HepG2 (cell line): ENCODE results near the gene NANOS1. TPM values are rescaled to one million over a fixed set of nuclear protein-coding genes. Genes with fewer than 3 reads are reported as not detected.

Experiments
- ADNP ChIP-seq: sonication (generic); formaldehyde crosslinking; IDR thresholded peaks from 2 replicates; pipeline ENCODE4 v1.4.0; 2020; ENCODE audit warnings: missing genetic modification reagents
- ERF ChIP-seq: IDR thresholded peaks from 2 replicates; pipeline ENCODE4 v1.6.1; 2018; ENCODE audit warnings: missing biosample characterization, missing genetic modification reagents
- ETV5 ChIP-seq: IDR thresholded peaks from 2 replicates; pipeline ENCODE4 v1.6.1; 2018; ENCODE audit warnings: missing biosample characterization, missing genetic modification reagents, inconsistent platforms, borderline replicate concordance
- KAT7 ChIP-seq: IDR thresholded peaks from 2 replicates; pipeline ENCODE4 v1.6.1; 2018; ENCODE audit warnings: borderline replicate concordance, missing compliant biosample characterization
- KLF12 ChIP-seq: sonication (generic); formaldehyde crosslinking; IDR thresholded peaks from 2 replicates; pipeline ENCODE4 v1.4.0; 2020; ENCODE audit warnings: missing genetic modification reagents, borderline replicate concordance
- KMT2B ChIP-seq: IDR thresholded peaks from 2 replicates; pipeline ENCODE4 v1.6.1; 2016; ENCODE audit warnings: missing genetic modification reagents, missing compliant biosample characterization
- MAFK ChIP-seq, 2 experiments: IDR thresholded peaks in 1 of 2; conservative IDR thresholded peaks in 1 of 2; 2 replicates each; pipeline ENCODE4 v1.6.1; 2011; ENCODE audit warnings: improper control_type of control experiment in 2 of 2, low read length in 2 of 2
- NFIC ChIP-seq: IDR thresholded peaks from 2 replicates; pipeline ENCODE4 v1.6.1; 2012; ENCODE audit warnings: mild to moderate bottlenecking, low read length, inconsistent platforms
- NFYC ChIP-seq: IDR thresholded peaks from 2 replicates; pipeline ENCODE4 v1.6.1; 2016; ENCODE audit warnings: missing genetic modification reagents, missing compliant biosample characterization
- NR1H2 ChIP-seq: sonication (generic); formaldehyde crosslinking; IDR thresholded peaks from 2 replicates; pipeline ENCODE4 v1.8.1; 2022; ENCODE audit warnings: low read depth, missing genetic modification reagents, borderline replicate concordance
- POLR2G ChIP-seq: fragments of 200-400 bp; formaldehyde crosslinking; IDR thresholded peaks from 2 replicates; pipeline ENCODE4 v1.6.1; 2018; ENCODE audit warnings: mild to moderate bottlenecking, low read depth, low read length, moderate library complexity
- RFXANK ChIP-seq: IDR thresholded peaks from 2 replicates; pipeline ENCODE4 v1.6.1; 2016
- SSRP1 ChIP-seq: IDR thresholded peaks from 2 replicates; pipeline ENCODE4 v1.6.1; 2016; ENCODE audit warnings: control low read depth
- ZHX1 ChIP-seq: sonication (generic); formaldehyde crosslinking; IDR thresholded peaks from 2 replicates; pipeline ENCODE4 v1.8.1; 2022; ENCODE audit warnings: low read depth, mild to moderate bottlenecking, missing genetic modification reagents
- ZNF296 ChIP-seq: sonication (generic); formaldehyde crosslinking; conservative IDR thresholded peaks from 2 replicates; pipeline ENCODE4 v1.5.0; 2020; ENCODE audit warnings: mild to moderate bottlenecking, missing genetic modification reagents
- ZNF556 ChIP-seq: sonication (generic); formaldehyde crosslinking; IDR thresholded peaks from 2 replicates; pipeline ENCODE4 v1.4.0; 2020; ENCODE audit warnings: mild to moderate bottlenecking, missing genetic modification reagents, borderline replicate concordance
- ZNF570 ChIP-seq: sonication (generic); formaldehyde crosslinking; IDR thresholded peaks from 2 replicates; pipeline ENCODE4 v1.4.0; 2020; ENCODE audit warnings: mild to moderate bottlenecking, missing genetic modification reagents, borderline replicate concordance
- ZNF790 ChIP-seq: sonication (generic); formaldehyde crosslinking; IDR thresholded peaks from 2 replicates; pipeline ENCODE4 v1.8.0; 2022; ENCODE audit warnings: missing genetic modification reagents, mild to moderate bottlenecking, borderline replicate concordance
- ZNF879 ChIP-seq: sonication (generic); formaldehyde crosslinking; IDR thresholded peaks from 2 replicates; pipeline ENCODE4 v1.8.1; 2023; ENCODE audit warnings: missing genetic modification reagents
- polyA plus RNA-seq, 8 experiments: library from polyadenylated mRNA; depleted of rRNA in 3 of 8; stranded (reverse) in 7 of 8; unstranded in 1 of 8; fragments of >200 nt; fragmentation: Illumina TruSeq in 4 of 8; extraction: Trizol in 4 of 8; gene quantifications; 2 replicates each; pipeline versions ENCODE4 v1.2.1 to v1.2.3, GENCODE V29; 2011 to 2016; ENCODE audit warnings: low read depth in 4 of 8, missing spikeins in 1 of 8, mixed read lengths in 1 of 8; ENCODE audit not compliant: insufficient read depth in 1 of 8
- total RNA-seq, 5 experiments: library from RNA; depleted of rRNA; stranded (reverse); fragments of >200 nt; fragmentation: Illumina TruSeq; extraction: Trizol; gene quantifications; 2 replicates each; pipeline ENCODE4 v1.2.3, GENCODE V29; 2016; ENCODE audit warnings: low read depth in 1 of 5
- TF ChIP-seq, protein P1 (sequence below): sonication (generic); formaldehyde crosslinking; IDR thresholded peaks from 2 replicates; pipeline ENCODE4 v1.4.0; 2020; ENCODE audit warnings: missing genetic modification reagents
- TF ChIP-seq, protein P2 (sequence below): fragments of 450-650 bp; IDR thresholded peaks from 2 replicates; pipeline ENCODE4 v1.6.1; 2016
- TF ChIP-seq, protein P3 (sequence below): sonication (generic); formaldehyde crosslinking; IDR thresholded peaks from 2 replicates; pipeline ENCODE4 v1.8.0; 2022; ENCODE audit warnings: mild to moderate bottlenecking, missing genetic modification reagents

Gene NANOS1
- total and polyA plus RNA-seq, 2 of the 13 experiments (the other 11 are each of a cell fraction or from before 2014, with no cell fraction given) = 1.7 to 2.2 TPM

DNA sequence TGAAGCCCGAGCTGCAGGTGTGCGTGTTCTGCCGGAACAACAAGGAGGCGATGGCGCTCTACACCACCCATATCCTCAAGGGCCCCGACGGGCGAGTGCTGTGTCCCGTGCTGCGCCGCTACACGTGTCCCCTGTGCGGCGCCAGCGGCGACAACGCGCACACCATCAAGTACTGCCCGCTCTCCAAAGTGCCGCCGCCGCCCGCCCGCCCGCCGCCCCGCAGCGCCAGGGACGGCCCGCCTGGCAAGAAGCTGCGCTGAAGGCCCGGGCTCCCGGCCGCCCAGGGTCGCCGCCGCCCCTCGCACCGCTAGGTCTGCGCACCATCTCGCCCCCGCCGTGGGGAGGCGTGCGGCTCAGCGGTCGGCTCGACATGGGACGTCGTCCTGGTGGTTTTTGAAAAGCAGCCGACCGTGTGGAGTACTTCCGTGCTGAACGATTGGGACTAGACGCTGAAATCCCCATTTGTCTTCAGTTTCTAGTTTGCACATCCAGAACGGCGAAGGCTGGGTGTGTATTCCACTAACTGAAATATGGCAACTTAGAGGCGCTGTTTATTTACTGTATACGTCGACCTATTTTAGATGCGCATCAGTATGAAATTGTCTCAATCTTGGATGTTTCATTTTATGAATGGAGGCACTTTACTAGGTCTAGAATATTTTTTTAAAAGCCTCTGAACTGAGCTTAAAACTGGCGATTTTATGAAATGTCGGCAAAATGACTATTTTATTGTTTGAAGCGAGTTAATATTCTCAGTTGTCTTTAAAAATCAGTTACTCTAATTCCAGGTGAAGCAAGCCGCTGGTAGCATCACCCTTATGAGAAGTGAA lies 1.1 kb downstream of the NANOS1 start (continued):
- TF ChIP-seq, protein P1, sequence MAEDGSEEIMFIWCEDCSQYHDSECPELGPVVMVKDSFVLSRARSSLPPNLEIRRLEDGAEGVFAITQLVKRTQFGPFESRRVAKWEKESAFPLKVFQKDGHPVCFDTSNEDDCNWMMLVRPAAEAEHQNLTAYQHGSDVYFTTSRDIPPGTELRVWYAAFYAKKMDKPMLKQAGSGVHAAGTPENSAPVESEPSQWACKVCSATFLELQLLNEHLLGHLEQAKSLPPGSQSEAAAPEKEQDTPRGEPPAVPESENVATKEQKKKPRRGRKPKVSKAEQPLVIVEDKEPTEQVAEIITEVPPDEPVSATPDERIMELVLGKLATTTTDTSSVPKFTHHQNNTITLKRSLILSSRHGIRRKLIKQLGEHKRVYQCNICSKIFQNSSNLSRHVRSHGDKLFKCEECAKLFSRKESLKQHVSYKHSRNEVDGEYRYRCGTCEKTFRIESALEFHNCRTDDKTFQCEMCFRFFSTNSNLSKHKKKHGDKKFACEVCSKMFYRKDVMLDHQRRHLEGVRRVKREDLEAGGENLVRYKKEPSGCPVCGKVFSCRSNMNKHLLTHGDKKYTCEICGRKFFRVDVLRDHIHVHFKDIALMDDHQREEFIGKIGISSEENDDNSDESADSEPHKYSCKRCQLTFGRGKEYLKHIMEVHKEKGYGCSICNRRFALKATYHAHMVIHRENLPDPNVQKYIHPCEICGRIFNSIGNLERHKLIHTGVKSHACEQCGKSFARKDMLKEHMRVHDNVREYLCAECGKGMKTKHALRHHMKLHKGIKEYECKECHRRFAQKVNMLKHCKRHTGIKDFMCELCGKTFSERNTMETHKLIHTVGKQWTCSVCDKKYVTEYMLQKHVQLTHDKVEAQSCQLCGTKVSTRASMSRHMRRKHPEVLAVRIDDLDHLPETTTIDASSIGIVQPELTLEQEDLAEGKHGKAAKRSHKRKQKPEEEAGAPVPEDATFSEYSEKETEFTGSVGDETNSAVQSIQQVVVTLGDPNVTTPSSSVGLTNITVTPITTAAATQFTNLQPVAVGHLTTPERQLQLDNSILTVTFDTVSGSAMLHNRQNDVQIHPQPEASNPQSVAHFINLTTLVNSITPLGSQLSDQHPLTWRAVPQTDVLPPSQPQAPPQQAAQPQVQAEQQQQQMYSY (CRISPR knock-in tag) = no peak
- TF ChIP-seq, protein P2, sequence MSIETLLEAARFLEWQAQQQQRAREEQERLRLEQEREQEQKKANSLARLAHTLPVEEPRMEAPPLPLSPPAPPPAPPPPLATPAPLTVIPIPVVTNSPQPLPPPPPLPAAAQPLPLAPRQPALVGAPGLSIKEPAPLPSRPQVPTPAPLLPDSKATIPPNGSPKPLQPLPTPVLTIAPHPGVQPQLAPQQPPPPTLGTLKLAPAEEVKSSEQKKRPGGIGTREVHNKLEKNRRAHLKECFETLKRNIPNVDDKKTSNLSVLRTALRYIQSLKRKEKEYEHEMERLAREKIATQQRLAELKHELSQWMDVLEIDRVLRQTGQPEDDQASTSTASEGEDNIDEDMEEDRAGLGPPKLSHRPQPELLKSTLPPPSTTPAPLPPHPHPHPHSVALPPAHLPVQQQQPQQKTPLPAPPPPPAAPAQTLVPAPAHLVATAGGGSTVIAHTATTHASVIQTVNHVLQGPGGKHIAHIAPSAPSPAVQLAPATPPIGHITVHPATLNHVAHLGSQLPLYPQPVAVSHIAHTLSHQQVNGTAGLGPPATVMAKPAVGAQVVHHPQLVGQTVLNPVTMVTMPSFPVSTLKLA = no peak
- TF ChIP-seq SSRP1 (CRISPR knock-in tag) (peak; percentile 44; the same call in 1 of the 2 replicates), RFXANK (CRISPR knock-in tag) (no peak), ADNP (no peak), KLF12 (CRISPR knock-in tag) (no peak), ZNF296 (CRISPR knock-in tag) (no peak), POLR2G (peak; percentile 77), ETV5 (no peak), NFIC (no peak), ZNF570 (CRISPR knock-in tag) (no peak), MAFK (conservative IDR thresholded peaks at IDR 0.05 in 1 of 2, IDR thresholded peaks at IDR 0.05 in 1 of 2; ENCODE audit: low read length in 2 of 2) (no peak), ZNF879 (CRISPR knock-in tag) (no peak), ERF (no peak), NFYC (CRISPR knock-in tag) (no peak), ZNF556 (CRISPR knock-in tag) (no peak), KMT2B (CRISPR knock-in tag) (0 out of 2 replicates have a peak, but pooled peaks have one; percentile 19), ZHX1 (CRISPR knock-in tag) (no peak), KAT7 (CRISPR knock-in tag) (no peak), ZNF790 (CRISPR knock-in tag) (no peak), NR1H2 (CRISPR knock-in tag) (no peak)
- TF ChIP-seq, protein P3, sequence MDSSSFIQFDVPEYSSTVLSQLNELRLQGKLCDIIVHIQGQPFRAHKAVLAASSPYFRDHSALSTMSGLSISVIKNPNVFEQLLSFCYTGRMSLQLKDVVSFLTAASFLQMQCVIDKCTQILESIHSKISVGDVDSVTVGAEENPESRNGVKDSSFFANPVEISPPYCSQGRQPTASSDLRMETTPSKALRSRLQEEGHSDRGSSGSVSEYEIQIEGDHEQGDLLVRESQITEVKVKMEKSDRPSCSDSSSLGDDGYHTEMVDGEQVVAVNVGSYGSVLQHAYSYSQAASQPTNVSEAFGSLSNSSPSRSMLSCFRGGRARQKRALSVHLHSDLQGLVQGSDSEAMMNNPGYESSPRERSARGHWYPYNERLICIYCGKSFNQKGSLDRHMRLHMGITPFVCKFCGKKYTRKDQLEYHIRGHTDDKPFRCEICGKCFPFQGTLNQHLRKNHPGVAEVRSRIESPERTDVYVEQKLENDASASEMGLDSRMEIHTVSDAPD (CRISPR knock-in tag) = no peak
